GM21381 (cell line): ENCODE measurements around the gene SPAG6.

Experiments used
- ATAC-seq: cut with Tn5 transposase; IDR thresholded peaks from one replicate; pipeline ENCODE4 v1.9.1; 2021; ENCODE audit warnings: mild to moderate bottlenecking, moderate library complexity; ENCODE audit not compliant: unreplicated experiment

SPAG6 gene

DNA sequence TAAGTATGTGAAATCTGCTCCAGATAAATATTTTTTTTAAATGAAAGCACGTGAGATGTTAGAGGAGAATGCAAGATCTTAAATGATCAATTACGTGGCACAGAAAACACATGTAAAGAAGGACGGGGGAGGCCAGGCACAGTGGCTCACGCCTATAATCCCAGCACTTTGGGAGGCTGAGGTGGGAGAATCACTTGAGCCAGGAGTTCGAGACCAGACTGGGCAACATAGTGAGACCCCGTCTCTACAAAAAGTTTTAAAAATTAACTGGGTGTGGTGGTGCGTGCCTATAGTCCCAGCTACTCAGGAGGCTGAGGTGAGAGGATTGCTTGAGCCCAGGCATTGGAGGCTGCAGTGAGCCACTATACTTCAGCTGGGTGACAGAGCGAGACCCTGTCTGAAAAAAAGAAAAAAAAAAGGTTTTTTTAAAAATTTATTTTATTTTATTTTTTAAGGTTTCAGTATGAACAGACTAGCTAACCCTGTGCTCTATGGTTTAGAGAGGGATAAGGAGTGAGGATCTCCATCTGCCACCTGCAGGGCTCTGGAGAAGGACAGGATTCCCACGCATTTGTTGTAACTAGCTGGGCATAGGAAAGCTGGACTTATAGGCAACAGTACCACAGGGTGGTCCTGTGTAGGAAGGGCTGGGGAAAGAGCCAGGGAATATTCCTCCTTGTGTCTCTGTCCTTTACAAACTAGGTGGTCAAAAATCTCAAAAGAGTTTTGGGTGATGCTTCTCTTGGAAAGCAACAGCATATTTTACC lies 113.2 kb downstream of the SPAG6 start:
- ATAC-seq: no peak

GRCh38 chr10:22459496-22459895 lies 114.2 kb downstream of the SPAG6 start:
- ATAC-seq: no peak

DNA sequence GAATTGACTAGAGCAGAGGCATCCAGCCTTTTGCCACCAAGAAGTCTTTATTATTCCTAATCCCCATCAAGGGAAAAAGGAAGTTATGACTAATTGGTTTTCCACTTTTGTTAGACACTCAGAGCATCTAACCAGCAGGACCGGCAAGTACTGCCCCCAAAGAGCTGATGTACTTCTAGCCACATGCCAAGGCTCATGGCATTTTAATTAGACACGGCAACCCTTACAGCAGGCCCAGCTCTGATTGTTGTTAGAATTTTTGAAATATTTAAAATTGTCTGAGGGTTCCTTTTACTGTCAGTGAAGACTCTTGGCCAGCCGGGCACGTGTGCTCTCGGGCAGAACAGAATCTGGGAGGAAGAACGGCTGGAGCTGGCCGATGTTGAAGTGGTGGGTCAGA lies 114.8 kb downstream of the SPAG6 start:
- no peak for ATAC-seq

- ATAC-seq: no peak
Observed at GRCh38 chr10:22460531-22461403, 115.5 kb downstream of the SPAG6 start.

- no peak for ATAC-seq
Observed at GRCh38 chr10:22461891-22462290, 116.6 kb downstream of the SPAG6 start.

DNA sequence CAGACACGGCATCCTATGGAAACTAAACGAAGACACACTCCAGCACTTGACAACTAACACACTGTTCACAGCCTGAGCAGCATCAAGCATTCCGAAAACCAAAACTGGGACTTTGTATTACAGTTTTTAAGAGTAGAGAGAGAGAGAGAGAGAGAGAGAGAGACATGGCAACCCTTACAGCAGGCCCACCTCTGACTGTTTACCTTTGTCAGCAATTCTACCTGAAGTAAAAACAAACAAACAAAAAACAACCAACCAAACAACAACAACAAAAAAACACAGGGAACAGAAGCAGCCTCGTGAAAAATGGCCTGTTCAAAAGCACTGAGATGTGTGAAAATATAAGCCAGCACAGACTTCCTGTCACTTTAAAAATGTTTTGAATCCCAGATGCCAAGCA lies 118.0 kb downstream of the SPAG6 start:
- ATAC-seq: no peak

- ATAC-seq: no peak
Observed at GRCh38 chr10:22464966-22465629, 119.8 kb downstream of the SPAG6 start.

DNA sequence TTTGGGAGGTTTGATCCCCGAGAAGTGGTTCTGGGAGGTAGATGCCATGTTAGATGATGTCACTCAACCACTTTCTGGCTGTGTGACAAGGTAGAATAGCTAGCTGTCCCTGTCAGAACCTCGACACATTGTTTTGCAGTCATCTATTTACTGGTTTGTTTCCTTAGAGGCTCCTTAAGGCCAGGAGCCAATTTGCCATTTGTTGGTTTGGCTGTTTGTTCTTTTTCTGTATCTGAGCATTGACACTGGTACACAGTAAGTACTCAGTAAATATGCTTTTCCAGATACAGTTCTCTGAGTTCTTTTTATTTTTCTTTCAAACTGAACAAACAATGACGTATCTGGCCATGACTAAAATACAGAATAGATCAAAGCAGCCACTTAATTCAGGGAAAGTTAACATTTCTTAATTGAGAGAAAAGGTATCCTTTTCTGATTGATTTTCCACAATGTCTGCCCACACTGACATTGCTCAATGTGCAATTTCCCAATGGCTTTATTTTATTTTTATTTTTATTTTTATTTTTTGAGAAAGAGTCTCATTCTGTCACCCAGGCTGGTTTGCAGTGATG lies 121.6 kb downstream of the SPAG6 start:
- ATAC-seq: no peak
